Neural cell (in vitro differentiated cells): Measurements from ENCODE around the gene ABAT. TPM values are rescaled to one million over a fixed set of nuclear protein-coding genes. Genes with fewer than 3 reads are reported as not detected.

ENCODE experiments used
- H2AFZ ChIP-seq: fragments of 200-600, 300-800 bp; sonication (generic), shearing (Covaris generic); 2 replicates; pipeline ENCODE4 v1.6.0; 2014; ENCODE audit warnings: low read depth, mild to moderate bottlenecking, antibody characterized with exemption, low read length, moderate library complexity
- H3F3A ChIP-seq: fragments of 200-600 bp; shearing (Covaris generic); 2 replicates; pipeline ENCODE4 v1.6.1; 2016; ENCODE audit warnings: mild to moderate bottlenecking, moderate library complexity, mixed read lengths, antibody characterized with exemption, low read length; ENCODE audit not compliant: insufficient read depth, poor library complexity, severe bottlenecking
- H3K27ac ChIP-seq: fragments of 200-600, 300-800 bp; sonication (generic), shearing (Covaris generic); 2 replicates; pipeline ENCODE4 v1.5.1; 2014; ENCODE audit warnings: mild to moderate bottlenecking, low read length, moderate library complexity
- H3K27me3 ChIP-seq: fragments of 300-800, 200-600 bp; sonication (generic), shearing (Covaris generic); 2 replicates; pipeline ENCODE4 v1.6.0; 2014; ENCODE audit warnings: mild to moderate bottlenecking, low read depth, low read length, moderate library complexity; ENCODE audit not compliant: insufficient read depth
- H3K36me3 ChIP-seq: fragments of 300-800, 200-600 bp; sonication (generic), shearing (Covaris generic); 2 replicates; pipeline ENCODE4 v1.5.1; 2014; ENCODE audit warnings: mild to moderate bottlenecking, antibody characterized with exemption, low read length, moderate library complexity; ENCODE audit not compliant: insufficient read depth
- H3K4me2 ChIP-seq: fragments of 300-800, 200-600 bp; sonication (generic), shearing (Covaris generic); 2 replicates; pipeline ENCODE4 v1.6.0; 2014; ENCODE audit warnings: mild to moderate bottlenecking, low read length
- H3K4me3 ChIP-seq: fragments of 300-800, 200-600 bp; sonication (generic), shearing (Covaris generic); 2 replicates; pipeline ENCODE4 v1.5.1; 2014; ENCODE audit warnings: mild to moderate bottlenecking, low read length, moderate library complexity
- H3K79me2 ChIP-seq: fragments of 200-600 bp; shearing (Covaris generic); replicated peaks from 2 replicates; pipeline ENCODE4 v1.6.0; 2014; ENCODE audit warnings: mild to moderate bottlenecking, low read length, moderate library complexity; ENCODE audit not compliant: insufficient read depth
- H3K9ac ChIP-seq: fragments of 300-800, 200-600 bp; sonication (generic), shearing (Covaris generic); 2 replicates; pipeline ENCODE4 v1.6.1; 2016; ENCODE audit warnings: mild to moderate bottlenecking, low read length, mixed read lengths
- H3K9me2 ChIP-seq: fragments of 200-600 bp; shearing (Covaris generic); 2 replicates; pipeline ENCODE4 v1.6.1; 2016; ENCODE audit warnings: mild to moderate bottlenecking, low read length, mixed read lengths; ENCODE audit not compliant: insufficient read depth
- H3K9me3 ChIP-seq: fragments of 200-600, 300-800 bp; sonication (generic), shearing (Covaris generic); 2 replicates; pipeline ENCODE4 v1.6.1; 2016; ENCODE audit warnings: mild to moderate bottlenecking, mixed run types, low read length, moderate library complexity, mixed read lengths
- H4K20me1 ChIP-seq: fragments of 200-600 bp; shearing (Covaris generic); 2 replicates; pipeline ENCODE4 v1.6.1; 2016; ENCODE audit warnings: mild to moderate bottlenecking, mixed run types; ENCODE audit not compliant: insufficient read depth
- EP300 ChIP-seq: fragments of 450-650 bp; conservative IDR thresholded peaks from 2 replicates; pipeline ENCODE4 v1.6.1; 2014; ENCODE audit warnings: antibody characterized with exemption, mild to moderate bottlenecking, moderate library complexity; ENCODE audit not compliant: poor library complexity, severe bottlenecking
- EZH2 ChIP-seq: fragments of 200-600, 300-800 bp; shearing (Covaris generic), sonication (generic); IDR thresholded peaks from 2 replicates; pipeline ENCODE4 v1.6.1; 2014; ENCODE audit warnings: antibody characterized with exemption, low read length, borderline replicate concordance, mild to moderate bottlenecking; ENCODE audit not compliant: insufficient read depth, poor library complexity, severe bottlenecking
- MXI1 ChIP-seq: fragments of 450-650 bp; conservative IDR thresholded peaks from 2 replicates; pipeline ENCODE4 v1.6.1; 2014; ENCODE audit warnings: antibody characterized with exemption, mild to moderate bottlenecking; ENCODE audit not compliant: poor library complexity, severe bottlenecking
- POLR2AphosphoS5 ChIP-seq: IDR thresholded peaks from 2 replicates; pipeline ENCODE4 v1.6.1; 2012
- RAD21 ChIP-seq: fragments of 450-650 bp; conservative IDR thresholded peaks from 2 replicates; pipeline ENCODE4 v1.6.1; 2014; ENCODE audit warnings: antibody characterized with exemption, mild to moderate bottlenecking, moderate library complexity
- SMC3 ChIP-seq: fragments of 450-650 bp; conservative IDR thresholded peaks from 2 replicates; pipeline ENCODE4 v1.6.1; 2014; ENCODE audit warnings: antibody characterized with exemption, mild to moderate bottlenecking, moderate library complexity; ENCODE audit not compliant: poor library complexity
- TAF1 ChIP-seq: IDR thresholded peaks from 2 replicates; pipeline ENCODE4 v1.6.1; 2012; ENCODE audit warnings: low read depth
- polyA plus RNA-seq: library from polyadenylated mRNA; depleted of rRNA; stranded (reverse); fragments of >200 nt; gene quantifications from 2 replicates; pipeline ENCODE4 v1.2.3, GENCODE V29; 2014
- TF ChIP-seq, protein P1 (sequence below): IDR thresholded peaks from 2 replicates; pipeline ENCODE4 v1.6.1; 2012; ENCODE audit warnings: borderline replicate concordance
- TF ChIP-seq, protein P2 (sequence below): fragments of 450-650 bp; IDR thresholded peaks from 2 replicates; pipeline ENCODE4 v1.5.1; 2014; ENCODE audit warnings: antibody characterized with exemption, mild to moderate bottlenecking, moderate library complexity; ENCODE audit not compliant: poor library complexity, severe bottlenecking

Gene ABAT
- polyA plus RNA-seq, 1 donor from 2014 or later = 125 TPM

- Histone ChIP-seq H3K9ac (peak overlapping the region; percentile 86), H3F3A (no peaks in the 10 kb centered on the region), H3K9me2 (no peaks in the 10 kb centered on the region), H3K4me3 (peak overlapping the region; percentile 67), H3K79me2 (peaks cover 41% of the 10 kb centered on the region), H2AFZ (peak overlapping the region; percentile 0), H3K27ac (peak overlapping the region; percentile 98), H3K36me3 (no peaks in the 10 kb centered on the region), H3K27me3 (no peaks in the 10 kb centered on the region), H4K20me1 (no peaks in the 10 kb centered on the region), H3K9me3 (no peaks in the 10 kb centered on the region), H3K4me2 (peak overlapping the region; percentile 96)
- TF ChIP-seq EZH2 = no peak
- TF ChIP-seq, protein P1, sequence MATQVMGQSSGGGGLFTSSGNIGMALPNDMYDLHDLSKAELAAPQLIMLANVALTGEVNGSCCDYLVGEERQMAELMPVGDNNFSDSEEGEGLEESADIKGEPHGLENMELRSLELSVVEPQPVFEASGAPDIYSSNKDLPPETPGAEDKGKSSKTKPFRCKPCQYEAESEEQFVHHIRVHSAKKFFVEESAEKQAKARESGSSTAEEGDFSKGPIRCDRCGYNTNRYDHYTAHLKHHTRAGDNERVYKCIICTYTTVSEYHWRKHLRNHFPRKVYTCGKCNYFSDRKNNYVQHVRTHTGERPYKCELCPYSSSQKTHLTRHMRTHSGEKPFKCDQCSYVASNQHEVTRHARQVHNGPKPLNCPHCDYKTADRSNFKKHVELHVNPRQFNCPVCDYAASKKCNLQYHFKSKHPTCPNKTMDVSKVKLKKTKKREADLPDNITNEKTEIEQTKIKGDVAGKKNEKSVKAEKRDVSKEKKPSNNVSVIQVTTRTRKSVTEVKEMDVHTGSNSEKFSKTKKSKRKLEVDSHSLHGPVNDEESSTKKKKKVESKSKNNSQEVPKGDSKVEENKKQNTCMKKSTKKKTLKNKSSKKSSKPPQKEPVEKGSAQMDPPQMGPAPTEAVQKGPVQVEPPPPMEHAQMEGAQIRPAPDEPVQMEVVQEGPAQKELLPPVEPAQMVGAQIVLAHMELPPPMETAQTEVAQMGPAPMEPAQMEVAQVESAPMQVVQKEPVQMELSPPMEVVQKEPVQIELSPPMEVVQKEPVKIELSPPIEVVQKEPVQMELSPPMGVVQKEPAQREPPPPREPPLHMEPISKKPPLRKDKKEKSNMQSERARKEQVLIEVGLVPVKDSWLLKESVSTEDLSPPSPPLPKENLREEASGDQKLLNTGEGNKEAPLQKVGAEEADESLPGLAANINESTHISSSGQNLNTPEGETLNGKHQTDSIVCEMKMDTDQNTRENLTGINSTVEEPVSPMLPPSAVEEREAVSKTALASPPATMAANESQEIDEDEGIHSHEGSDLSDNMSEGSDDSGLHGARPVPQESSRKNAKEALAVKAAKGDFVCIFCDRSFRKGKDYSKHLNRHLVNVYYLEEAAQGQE = peak; percentile 43
- TF ChIP-seq POLR2AphosphoS5 = peak; percentile 77
- peak; percentile 52 for TF ChIP-seq SMC3
- TF ChIP-seq RAD21 = peak; percentile 64
- peak; percentile 73 for TF ChIP-seq EP300
- TF ChIP-seq, protein P2, sequence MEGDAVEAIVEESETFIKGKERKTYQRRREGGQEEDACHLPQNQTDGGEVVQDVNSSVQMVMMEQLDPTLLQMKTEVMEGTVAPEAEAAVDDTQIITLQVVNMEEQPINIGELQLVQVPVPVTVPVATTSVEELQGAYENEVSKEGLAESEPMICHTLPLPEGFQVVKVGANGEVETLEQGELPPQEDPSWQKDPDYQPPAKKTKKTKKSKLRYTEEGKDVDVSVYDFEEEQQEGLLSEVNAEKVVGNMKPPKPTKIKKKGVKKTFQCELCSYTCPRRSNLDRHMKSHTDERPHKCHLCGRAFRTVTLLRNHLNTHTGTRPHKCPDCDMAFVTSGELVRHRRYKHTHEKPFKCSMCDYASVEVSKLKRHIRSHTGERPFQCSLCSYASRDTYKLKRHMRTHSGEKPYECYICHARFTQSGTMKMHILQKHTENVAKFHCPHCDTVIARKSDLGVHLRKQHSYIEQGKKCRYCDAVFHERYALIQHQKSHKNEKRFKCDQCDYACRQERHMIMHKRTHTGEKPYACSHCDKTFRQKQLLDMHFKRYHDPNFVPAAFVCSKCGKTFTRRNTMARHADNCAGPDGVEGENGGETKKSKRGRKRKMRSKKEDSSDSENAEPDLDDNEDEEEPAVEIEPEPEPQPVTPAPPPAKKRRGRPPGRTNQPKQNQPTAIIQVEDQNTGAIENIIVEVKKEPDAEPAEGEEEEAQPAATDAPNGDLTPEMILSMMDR = peak; percentile 61
- TF ChIP-seq TAF1 = no peak
- peak; percentile 60 for TF ChIP-seq MXI1
Observed at GRCh38 chr16:8712589-8713361, 38.4 kb downstream of the ABAT start.

DNA sequence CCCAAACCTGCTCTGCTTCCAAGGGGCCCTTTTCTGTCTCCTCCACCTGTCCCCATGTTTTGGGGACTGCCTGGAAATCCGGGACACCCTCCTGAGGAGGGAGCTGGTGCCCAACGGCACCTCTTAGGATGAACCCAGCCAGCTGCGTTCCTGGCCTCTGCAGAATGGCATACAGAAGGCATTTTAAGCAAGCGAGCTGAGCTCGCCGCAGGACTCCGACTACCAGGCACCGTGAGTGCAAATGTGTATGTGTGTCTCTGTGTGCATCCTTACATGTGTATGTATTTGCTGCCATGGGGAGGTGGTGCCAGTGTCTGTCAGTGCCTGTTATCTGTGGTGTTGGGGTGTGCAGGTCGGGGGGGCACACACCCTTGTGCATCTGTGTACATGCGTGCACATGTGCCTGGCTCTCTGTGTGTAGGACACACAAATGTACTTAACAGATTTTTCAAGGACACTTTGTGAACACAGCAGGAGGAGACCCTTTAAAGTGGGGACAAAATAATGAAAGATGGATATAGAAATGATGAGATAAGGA is 39.3 kb downstream of the ABAT start:
- H2AFZ ChIP-seq = peak overlapping the region; percentile 0

More for the DNA sequence above, 39.3 kb downstream of the ABAT start:
- Histone ChIP-seq H3K36me3 (no peaks in the 10 kb centered on the region), H3K4me3 (peak overlapping the region; percentile 67), H3K9me2 (no peaks in the 10 kb centered on the region), H3K27ac (peak overlapping the region; percentile 98), H3K27me3 (no peaks in the 10 kb centered on the region), H4K20me1 (no peaks in the 10 kb centered on the region), H3K4me2 (peak overlapping the region; percentile 96), H3K79me2 (peaks cover 48% of the 10 kb centered on the region), H3F3A (peaks cover 3% of the 10 kb centered on the region), H3K9ac (peak overlapping the region; percentile 86), H3K9me3 (no peaks in the 10 kb centered on the region)
- TF ChIP-seq SMC3 = peak; percentile 33
- peak; percentile 61 for TF ChIP-seq POLR2AphosphoS5
- TF ChIP-seq MXI1 = peak; percentile 35
- TF ChIP-seq EZH2 = no peak
